Smooth muscle cell of trachea (primary cell): ENCODE measurements around the gene SOHLH1. TPM values are rescaled to one million over a fixed set of nuclear protein-coding genes. Genes with fewer than 3 reads are reported as not detected.

ENCODE experiments used
- total RNA-seq: library from RNA; depleted of rRNA; stranded (reverse); fragments of >200 nt; gene quantifications from 2 replicates; pipeline ENCODE4 v1.2.1, GENCODE V29; 2014

SOHLH1 gene
- not detected in 2 replicates for total RNA-seq

GRCh38 chr9:135699440-135699839 is at the start of gene SOHLH1:
Gene SOHLH1, minus strand, starts transcription at chr9:135699481. Its CDS starts 14 bp downstream, at chr9:135699467.

GRCh38 chr9:135701959-135702721 is 2.9 kb upstream of the SOHLH1 start, which contains the start of gene KCNT1:
Gene KCNT1, plus strand, starts transcription at chr9:135702185. Its CDS starts 74 bp downstream, at chr9:135702259.

GRCh38 chr9:135662758-135663450 is 36.4 kb downstream of the SOHLH1 start, which contains the start of gene LCN9:
Gene LCN9, plus strand, starts transcription at chr9:135663309. Its CDS starts 13 bp downstream, at chr9:135663322.

Other genes starting within 250 kb of the SOHLH1 start
- gene PPP1R26, start 219.7 kb downstream of the SOHLH1 start, total RNA-seq: 6.7 and 10.3 TPM in 2 replicates
- gene MRPS2, start 198.8 kb downstream of the SOHLH1 start, total RNA-seq: 9.9 and 22.7 TPM in 2 replicates
- gene LCN1, start 178.0 kb downstream of the SOHLH1 start, total RNA-seq: not detected in 2 replicates
- not detected in 2 replicates for gene OBP2A, start 153.4 kb downstream of the SOHLH1 start, total RNA-seq
- not detected in 2 replicates for gene PAEP, start 137.7 kb downstream of the SOHLH1 start, total RNA-seq
- gene GLT6D1, start 59.9 kb downstream of the SOHLH1 start, total RNA-seq: not detected in 2 replicates
- gene LCN9, start 36.2 kb downstream of the SOHLH1 start, total RNA-seq: not detected in 2 replicates
- not detected in 2 replicates for gene KCNT1, start 2.7 kb upstream of the SOHLH1 start, total RNA-seq
- gene CAMSAP1, start 208.1 kb upstream of the SOHLH1 start, total RNA-seq: 23.6 and 25.1 TPM in 2 replicates